Aorta (tissue), 5 donors: ENCODE data around the gene NDUFS5. TPM values are rescaled to one million over a fixed set of nuclear protein-coding genes. Genes with fewer than 3 reads are reported as not detected.

Experiments used
- ATAC-seq: fragments of 200-7000 bp; cut with Tn5 transposase; one replicate; pipeline ENCODE4 v1.9.1; 2022; ENCODE audit warnings: moderate library complexity; ENCODE audit not compliant: low FRiP score
- DNase-seq, 2 donors: peaks; one replicate each; pipeline ENCODE4 v3.0.0-alpha.2; 2020
- H3K27ac ChIP-seq, 2 donors: one replicate each; pipeline ENCODE4 v1.5.1; 2013; ENCODE audit warnings: low read length in 2 of 2, mild to moderate bottlenecking in 2 of 2, moderate library complexity in 2 of 2, control low read depth in 1 of 2, inconsistent platforms in 1 of 2, low read depth in 1 of 2
- H3K27me3 ChIP-seq, 2 donors: one replicate each; pipeline ENCODE4 v1.6.1; 2013; ENCODE audit warnings: control low read depth in 1 of 2, low read length in 1 of 2, mild to moderate bottlenecking in 1 of 2, moderate library complexity in 1 of 2; ENCODE audit not compliant: insufficient read depth in 2 of 2, control insufficient read depth in 1 of 2
- H3K36me3 ChIP-seq, 2 donors: one replicate each; pipeline ENCODE4 v1.6.1; 2013; ENCODE audit warnings: control low read depth in 1 of 2, low read length in 1 of 2, mild to moderate bottlenecking in 1 of 2; ENCODE audit not compliant: insufficient read depth in 2 of 2, control insufficient read depth in 1 of 2
- H3K4me1 ChIP-seq, 2 donors: one replicate each; pipeline ENCODE4 v1.6.1; 2013; ENCODE audit warnings: low read length in 2 of 2, control low read depth in 1 of 2, mild to moderate bottlenecking in 1 of 2, moderate library complexity in 1 of 2; ENCODE audit not compliant: insufficient read depth in 2 of 2, control insufficient read depth in 1 of 2
- H3K4me3 ChIP-seq, 2 donors: one replicate each; pipeline ENCODE4 v1.5.1; 2013; ENCODE audit warnings: low read length in 2 of 2, control low read depth in 1 of 2, mild to moderate bottlenecking in 1 of 2
- H3K9me3 ChIP-seq: one replicate; pipeline ENCODE4 v1.6.1; 2013; ENCODE audit warnings: mild to moderate bottlenecking, low read length; ENCODE audit not compliant: control insufficient read depth
- WGBS, 2 donors: extraction: QIAGEN DNeasy Blood & Tissue Kit; methylation state at CpG; one replicate each; pipeline ENCODE4 v1.1.7; 2013; 5-methylcytosine and 5-hydroxymethylcytosine counted together
- intact Hi-C, 2 donors: fragments of 100-400 bp; cut with DNase I; formaldehyde crosslinking; loops; one replicate each; pipeline versions ENCODE4 v1.14.2 to v1.15.0; 2022
- polyA plus RNA-seq, 2 donors: library from polyadenylated mRNA; stranded (reverse); fragments of 200-250 nt; gene quantifications; one replicate each; pipeline ENCODE4 v1.2.3, GENCODE V29; 2013
- total RNA-seq, 2 donors: library from RNA; stranded (reverse); fragmentation: NEBNext Ultra II Directional; extraction: Animal tissue kit (Norgen Biotek cat#: 25700); gene quantifications; one replicate each; pipeline ENCODE4 v1.2.1, GENCODE V29; 2021
- donor health status: healthy with polysubstance abuse.
- donor health status: Bipolar disorder and iron deficiency.
- donor health status: DM: no; HTN: no; CAD: no.
- donor health status: DM: no; HTN: no; CAD: no.
- donor health status: DM: yes; HTN: yes; CAD: no.

The NDUFS5 gene
- total and polyA plus RNA-seq, 4 donors = 114 to 574 (median 323) TPM

GRCh38 chr1:39082010-39082799 lies 56.1 kb downstream of the NDUFS5 start:
- 16% methylated on average over 29 of the region's 29 CpGs for WGBS, 2 donors
- ATAC-seq = no peak
- intact Hi-C loops = no loop called here
- DNase-seq = peak in 1 of 2 donors; percentile 75
- Histone ChIP-seq H3K36me3 (no peaks in the 10 kb centered on the region), H3K4me3 (peak overlapping the region; percentile 60 to 87), H3K9me3 (no peaks in the 10 kb centered on the region), H3K27me3 (no peaks in the 10 kb centered on the region), H3K4me1 (no peaks in the 10 kb centered on the region), H3K27ac (no peak overlapping the region)

DNA sequence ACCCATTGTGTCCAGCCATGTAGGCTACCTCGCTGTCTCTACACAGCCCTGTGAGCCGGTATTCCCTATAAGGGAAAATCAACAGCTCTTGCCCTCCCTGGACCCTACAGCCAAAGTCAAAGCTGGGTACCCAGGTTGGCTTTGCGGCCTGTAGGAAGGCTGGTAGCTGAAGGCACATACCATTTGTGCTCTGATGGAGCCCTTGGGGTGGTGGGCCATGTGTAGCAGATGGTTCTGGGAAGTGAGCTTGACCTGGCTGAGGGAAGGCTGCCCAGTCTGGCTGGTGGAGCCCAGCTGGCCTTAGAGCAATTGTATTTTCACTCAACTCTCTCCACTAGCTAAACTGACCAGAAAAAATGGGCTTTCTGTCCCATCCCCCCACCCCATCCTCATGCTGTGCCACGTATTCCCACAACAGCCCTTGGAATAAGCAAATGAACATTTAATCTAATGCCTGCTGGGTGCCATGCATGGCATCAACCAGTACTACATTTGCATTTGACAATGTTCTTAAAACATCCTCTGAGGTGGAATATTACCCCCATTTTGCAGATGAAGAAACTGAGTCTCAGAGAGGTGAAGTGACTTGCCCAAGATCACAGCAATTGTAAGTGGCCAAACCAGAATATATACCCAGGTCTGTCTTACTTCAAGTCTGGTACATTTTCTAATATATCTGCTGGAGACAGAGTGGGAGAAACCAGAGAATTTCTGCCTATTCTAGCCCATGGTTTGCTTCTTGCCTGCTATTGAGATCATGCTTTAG lies 56.8 kb downstream of the NDUFS5 start:
- intact Hi-C loops = no loop called here
- H3K36me3 ChIP-seq = no peaks in the 10 kb centered on the region
- H3K27me3 ChIP-seq = no peaks in the 10 kb centered on the region
- H3K4me3 ChIP-seq = no peak overlapping the region
- 95 to 99% methylated on average over 4 of the region's 4 CpGs for WGBS, 2 donors
- no peak for ATAC-seq
- H3K9me3 ChIP-seq = no peaks in the 10 kb centered on the region
- DNase-seq = peak in 1 of 2 donors; percentile 30
- H3K27ac ChIP-seq = no peak overlapping the region
- H3K4me1 ChIP-seq = no peaks in the 10 kb centered on the region

DNA sequence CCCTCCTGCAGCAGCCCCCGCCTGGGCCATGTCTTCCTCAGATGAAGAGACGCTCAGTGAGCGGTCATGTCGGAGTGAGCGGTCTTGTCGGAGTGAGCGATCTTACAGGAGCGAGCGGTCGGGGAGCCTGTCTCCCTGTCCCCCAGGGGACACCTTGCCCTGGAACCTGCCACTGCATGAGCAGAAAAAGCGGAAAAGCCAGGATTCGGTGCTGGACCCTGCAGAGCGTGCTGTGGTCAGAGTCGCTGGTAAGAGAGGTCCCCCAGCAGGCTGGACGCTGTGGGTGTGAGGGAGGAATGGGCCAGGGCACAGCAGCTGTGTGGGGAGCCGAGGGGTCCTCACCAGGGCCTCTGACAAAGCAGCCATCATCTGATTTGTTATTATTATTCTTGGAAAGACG lies 58.0 kb downstream of the NDUFS5 start:
- Histone ChIP-seq H3K9me3 (no peaks in the 10 kb centered on the region), H3K27me3 (no peaks in the 10 kb centered on the region), H3K4me1 (no peaks in the 10 kb centered on the region), H3K4me3 (no peak overlapping the region), H3K36me3 (no peaks in the 10 kb centered on the region), H3K27ac (no peak overlapping the region)
- intact Hi-C loops = no loop called here
- peak in 1 of 2 donors; percentile 71 for DNase-seq
- 91 to 94% methylated on average over 17 of the region's 17 CpGs for WGBS, 2 donors
- ATAC-seq = no peak

Other genes starting within 250 kb of the NDUFS5 start
- 10 to 100 TPM; 23.0 to 28.4 TPM for gene RRAGC, start 166.6 kb upstream of the NDUFS5 start, total RNA-seq
- gene RRAGC, start 166.6 kb upstream of the NDUFS5 start, polyA plus RNA-seq = 10 to 100 TPM; 21.6 to 23.5 TPM
- 10 to 100 TPM; 11.9 to 13.6 TPM for gene MYCBP, start 153.0 kb upstream of the NDUFS5 start, total RNA-seq
- 10 to 100 TPM; 11.6 to 11.7 TPM for gene MYCBP, start 153.0 kb upstream of the NDUFS5 start, polyA plus RNA-seq
- not detected for gene GJA9, start 144.8 kb upstream of the NDUFS5 start, total RNA-seq
- gene GJA9, start 144.8 kb upstream of the NDUFS5 start, polyA plus RNA-seq = not detected
- under 1 TPM in 1 of 2 donors, not detected in 1; 0.57 TPM for gene RHBDL2, start 84.5 kb upstream of the NDUFS5 start, total RNA-seq
- not detected for gene RHBDL2, start 84.5 kb upstream of the NDUFS5 start, polyA plus RNA-seq
- 10 to 100 TPM; 36.7 to 43.7 TPM for gene AKIRIN1, start 35.1 kb upstream of the NDUFS5 start, total RNA-seq
- gene AKIRIN1, start 35.1 kb upstream of the NDUFS5 start, polyA plus RNA-seq = 10 to 100 TPM; 22.0 to 40.8 TPM
- 100 to 1,000 TPM; 613 to 785 TPM for gene MACF1, start 178.3 kb downstream of the NDUFS5 start, total RNA-seq
- gene MACF1, start 178.3 kb downstream of the NDUFS5 start, polyA plus RNA-seq = 100 to 1,000 TPM in 1 of 2 donors, 10 to 100 TPM in 1; 38.9 to 159 TPM